GM19099 (cell line): Measurements from ENCODE around the gene APCDD1L.

Experiments used
- POLR2A ChIP-seq: IDR thresholded peaks from 3 replicates; pipeline ENCODE4 v1.6.1; 2011; ENCODE audit warnings: low read depth; ENCODE audit not compliant: insufficient read length; ENCODE audit errors: extremely low read depth

APCDD1L gene

GRCh38 chr20:58492795-58493524 is 22.2 kb downstream of the APCDD1L start:
- TF ChIP-seq POLR2A, result no peak

DNA sequence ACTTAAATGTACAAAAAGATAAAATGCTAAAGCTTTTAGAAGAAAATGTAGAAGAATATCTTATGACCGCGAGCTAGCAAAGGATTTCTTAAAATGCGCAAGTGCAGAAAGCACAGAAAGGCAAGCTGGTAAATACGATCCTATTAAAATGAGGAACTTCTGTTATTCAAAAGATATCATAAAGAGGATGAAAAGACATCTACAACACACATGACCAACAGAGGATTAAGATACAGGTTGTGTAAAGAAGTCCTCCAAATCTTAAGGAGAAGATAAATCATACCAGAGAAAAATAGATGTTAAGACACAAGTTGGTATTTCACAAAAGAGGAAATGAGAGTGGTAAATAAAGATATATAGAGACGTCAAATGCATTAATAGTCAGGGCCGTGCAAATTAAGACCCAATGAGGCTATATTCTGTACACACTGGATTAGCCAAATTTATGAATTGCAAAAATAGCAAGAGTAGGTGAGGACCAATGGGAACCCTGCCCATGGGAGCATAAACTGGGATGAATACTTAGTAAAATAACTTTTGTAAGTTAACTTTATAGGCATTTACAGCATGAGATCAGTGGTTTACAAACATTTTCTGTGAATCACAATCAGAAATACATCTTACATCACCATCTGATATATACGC is 23.0 kb downstream of the APCDD1L start:
- TF ChIP-seq POLR2A, result no peak

GRCh38 chr20:58486207-58486606 is 29.0 kb downstream of the APCDD1L start:
- no peak for TF ChIP-seq POLR2A

DNA sequence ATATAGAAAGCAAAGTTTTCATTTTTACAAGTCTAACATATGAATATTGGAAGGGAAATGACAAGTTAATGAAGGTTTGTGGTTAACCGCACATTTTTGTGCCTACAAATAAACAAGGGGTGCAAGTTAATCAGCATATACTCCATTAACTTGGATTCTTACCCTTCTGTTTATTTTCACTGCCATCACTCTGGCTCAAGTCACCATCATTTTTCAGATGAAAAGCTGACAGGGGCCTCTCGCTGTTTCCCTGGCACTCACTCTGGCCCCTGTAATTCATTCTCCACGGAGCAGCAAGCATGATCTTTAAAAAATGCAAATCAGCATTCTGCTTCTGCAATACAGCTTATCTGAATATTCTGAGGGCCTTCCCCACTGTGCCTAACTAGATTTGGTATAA is 29.8 kb downstream of the APCDD1L start:
- TF ChIP-seq POLR2A, result no peak

DNA sequence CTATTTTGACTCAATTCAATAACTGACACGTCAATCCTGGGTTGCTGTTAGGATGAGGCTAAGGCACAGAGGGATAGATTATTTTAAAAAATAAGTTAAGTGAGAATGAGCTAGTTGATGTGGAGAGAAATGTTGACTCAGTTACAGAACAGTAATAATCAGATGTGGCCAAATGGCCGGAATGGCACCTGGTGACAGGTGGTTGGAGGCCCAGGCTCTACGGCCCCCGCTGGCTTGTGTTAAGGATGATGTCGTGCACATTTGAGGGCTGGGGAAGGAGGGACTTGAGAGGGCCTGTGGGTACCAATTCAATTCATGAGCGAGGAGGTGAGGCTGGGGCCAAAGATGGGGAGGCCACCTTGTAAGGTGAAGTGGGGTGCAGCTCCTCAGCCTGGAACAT is 31.7 kb downstream of the APCDD1L start:
- TF ChIP-seq POLR2A, result no peak

GRCh38 chr20:58483051-58483450 is 32.1 kb downstream of the APCDD1L start:
- no peak for TF ChIP-seq POLR2A

DNA sequence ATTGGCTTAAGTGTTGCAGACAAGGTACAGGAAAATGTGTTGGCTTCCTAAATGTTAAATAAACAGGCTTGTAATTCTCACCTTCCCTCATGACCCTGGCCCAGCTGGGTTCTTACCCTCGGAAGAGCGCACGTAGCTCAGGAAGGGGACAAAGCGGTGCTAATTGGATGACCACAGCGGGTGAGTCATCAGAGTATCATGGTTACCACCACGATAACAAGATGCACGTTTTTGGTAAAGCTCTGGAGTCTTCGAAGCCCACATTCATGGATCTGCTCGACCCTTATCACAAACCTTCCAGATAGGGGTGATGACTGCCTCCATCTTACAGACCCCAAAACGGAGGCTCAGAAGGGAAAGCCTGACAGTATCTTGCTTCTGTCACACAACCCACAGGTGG is 32.8 kb downstream of the APCDD1L start:
- TF ChIP-seq POLR2A, result no peak

DNA sequence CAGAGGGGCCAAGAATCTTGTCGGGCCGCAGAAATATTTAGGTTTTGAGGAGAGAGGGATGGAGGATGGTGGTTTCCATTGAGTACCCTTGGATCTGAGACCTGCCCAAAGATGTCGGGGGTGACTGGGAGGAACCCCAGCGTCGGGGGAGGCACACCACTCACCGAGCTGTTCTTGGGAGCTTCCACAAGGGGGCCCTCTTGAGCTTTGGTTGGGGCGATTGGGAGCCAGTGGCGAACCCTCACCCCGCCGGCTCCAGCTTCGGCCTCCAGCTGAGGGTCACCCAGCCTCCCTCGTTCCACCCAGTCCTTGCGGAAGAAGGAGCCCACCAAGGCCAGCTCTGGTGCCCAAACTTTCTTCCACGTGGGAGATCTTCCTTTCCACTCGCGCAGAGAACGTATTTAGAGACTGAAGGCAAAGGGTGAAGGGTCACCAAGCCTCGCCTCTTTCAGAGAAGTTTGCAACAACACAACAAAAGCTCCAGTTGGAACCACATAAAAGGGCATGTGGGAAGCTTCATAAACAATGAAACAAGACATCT is 33.6 kb downstream of the APCDD1L start:
- no peak for TF ChIP-seq POLR2A

DNA sequence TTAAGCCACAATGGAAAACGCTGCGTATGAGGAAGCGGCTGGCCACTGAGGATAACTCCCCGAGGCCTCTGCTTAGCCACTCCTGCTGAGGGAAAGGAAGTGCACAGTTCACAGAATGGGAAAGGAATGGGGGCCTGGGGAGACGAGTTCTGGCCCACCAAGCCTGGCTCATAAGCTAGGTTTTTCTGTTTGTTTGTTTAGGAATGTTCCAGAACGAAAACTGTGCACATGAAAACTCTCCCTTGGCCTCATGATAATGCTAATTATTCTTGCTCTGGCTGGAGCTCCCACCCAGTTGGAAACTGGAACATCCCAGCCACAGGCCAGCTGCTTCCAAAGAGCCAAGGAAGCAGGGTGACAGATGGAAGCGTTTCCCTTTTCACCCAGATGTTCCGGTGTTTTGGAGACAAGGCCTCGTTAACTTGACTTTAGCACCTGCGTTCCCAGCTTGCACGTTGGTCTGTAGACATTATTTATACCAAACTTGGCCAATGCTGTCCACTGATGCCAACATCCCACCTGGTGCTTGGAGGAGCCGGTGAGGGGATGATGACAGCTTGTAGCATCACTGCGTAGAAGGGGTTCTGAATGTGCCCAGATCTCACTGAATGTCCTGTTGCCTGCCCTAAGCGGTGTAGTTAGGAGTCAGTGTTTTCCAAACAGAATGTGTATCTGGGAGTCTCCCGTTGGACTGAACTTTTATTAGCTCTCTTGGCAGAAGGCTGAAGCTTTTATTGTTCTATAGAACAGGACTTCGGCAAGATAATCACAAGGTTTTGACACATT is 34.5 kb downstream of the APCDD1L start:
- no peak for TF ChIP-seq POLR2A

DNA sequence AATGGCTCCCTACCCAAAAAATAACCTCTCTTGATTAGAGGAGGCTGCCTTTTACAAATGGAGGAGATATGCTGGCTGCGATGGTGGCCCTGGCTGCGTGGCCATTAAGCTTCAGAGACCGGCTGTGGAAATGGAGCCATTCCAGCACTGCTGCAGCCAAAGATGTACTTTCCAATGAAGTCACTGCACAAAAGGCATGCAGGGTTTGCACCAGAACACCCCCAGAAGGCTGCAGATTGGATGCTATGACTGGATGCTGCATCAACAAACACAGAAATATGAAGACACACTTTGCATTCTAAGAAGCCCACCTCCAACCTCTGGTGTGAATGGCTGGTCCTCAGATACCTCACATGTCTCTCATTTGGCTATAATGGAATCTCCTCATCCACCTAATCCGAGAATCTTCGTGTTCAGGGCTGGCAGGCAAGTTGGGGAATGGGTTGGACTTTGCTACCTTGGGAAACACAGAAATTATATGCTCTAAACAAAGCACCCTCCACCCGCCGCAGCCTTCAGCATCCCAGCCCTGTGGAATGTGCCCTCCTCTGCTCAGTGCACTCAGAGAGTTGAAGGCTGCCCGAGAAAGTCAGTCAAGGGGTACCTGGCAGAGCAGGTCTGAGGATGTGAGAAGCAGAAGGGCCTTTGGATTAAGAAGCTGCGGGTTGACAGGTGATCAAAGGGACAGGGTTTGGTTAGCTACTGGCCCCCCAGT is 35.3 kb downstream of the APCDD1L start:
- no peak for TF ChIP-seq POLR2A

DNA sequence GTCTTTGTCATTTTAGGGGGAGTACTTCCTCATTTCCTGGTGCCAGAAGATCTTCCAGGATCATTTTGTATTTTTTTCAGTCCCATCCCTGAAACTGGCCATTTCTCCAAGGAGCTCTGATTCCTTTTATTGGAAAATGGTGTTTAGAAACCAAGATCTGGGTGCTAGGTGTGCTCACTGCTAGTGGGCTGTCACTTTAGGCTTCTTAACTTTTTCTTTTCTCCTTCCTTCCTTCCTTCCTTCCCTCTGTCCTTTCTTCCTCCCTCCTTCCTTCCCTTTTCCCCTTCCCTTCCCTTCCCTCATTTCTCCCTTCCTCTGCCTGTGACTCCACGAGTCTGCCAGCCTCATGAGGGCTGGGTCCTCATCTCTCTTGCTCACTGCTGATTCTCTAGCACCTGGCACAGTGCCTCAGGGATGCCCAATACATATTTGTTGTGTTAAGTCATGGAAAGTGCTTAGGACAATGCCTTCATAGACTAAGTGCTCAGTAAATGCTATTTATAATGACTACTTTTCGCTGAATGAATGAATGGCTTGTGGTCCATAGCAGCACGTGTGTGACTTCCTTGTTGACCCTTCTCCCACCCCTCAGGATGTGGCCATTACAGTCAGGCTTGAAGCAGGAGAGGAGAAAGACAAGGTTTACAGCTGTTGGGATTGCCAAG is 36.9 kb downstream of the APCDD1L start:
- TF ChIP-seq POLR2A, result no peak

DNA sequence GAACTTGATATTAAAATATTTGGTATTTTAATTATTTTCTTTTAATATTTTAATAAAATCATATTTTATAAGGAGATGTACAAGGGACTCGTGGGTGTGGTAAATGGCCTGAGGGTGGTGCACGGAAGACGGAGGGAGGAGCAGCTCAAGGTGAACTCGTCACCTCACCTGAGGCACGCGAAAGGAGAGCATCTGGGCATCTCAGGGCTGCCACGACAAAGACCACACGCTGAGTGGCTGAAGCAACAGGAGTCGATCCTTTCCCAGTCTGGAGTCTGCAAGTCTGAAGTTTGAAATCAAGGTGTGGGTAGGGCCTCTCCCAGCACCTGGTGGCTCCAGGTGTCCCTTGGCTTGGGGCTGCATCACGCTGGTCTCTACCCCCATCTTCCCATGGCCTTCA is 39.7 kb downstream of the APCDD1L start:
- TF ChIP-seq POLR2A, result no peak

DNA sequence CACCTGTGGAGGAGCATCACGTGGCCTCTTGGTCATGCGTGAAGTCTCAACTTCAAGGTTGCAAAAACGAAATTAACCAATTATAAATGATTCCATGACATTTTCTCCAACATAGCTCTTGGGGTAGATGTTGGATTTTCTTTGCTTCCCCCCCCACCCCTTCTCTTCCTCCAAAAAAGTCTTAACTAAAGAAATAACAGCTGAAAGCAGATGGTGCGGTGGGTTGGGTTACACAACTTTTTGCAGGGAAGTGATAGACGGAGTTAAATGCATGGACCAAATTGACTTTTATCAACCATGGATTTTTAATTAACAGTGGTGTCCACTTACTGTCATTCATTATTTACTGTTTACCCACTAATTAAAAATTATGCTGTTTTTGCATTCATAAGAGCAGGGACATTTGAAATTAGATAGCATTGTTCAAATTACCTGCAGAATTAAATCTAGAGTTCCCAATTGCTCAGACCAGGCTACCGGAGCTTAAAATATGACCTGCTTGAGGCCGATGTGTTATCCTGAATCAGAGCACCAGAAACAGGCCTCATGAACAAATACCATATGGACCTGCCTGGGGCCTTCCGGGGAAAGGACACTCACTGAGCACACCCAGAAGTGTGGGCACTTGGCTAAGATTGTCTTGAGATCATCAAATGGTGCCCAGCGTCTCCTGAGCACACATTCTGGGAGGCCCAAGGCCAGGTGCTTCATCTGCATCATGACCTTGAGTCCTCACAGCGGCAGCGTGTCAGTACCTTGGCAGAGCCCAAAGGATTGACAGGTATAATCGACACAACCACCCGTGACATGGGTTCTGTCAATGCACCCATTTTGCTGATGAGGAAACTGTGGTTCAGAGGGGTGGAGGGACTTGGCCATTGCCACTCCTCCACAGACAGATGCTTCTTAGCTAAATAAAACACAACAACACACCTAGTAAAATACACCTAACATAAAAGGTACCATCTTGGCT is 41.5 kb downstream of the APCDD1L start:
- TF ChIP-seq POLR2A, result no peak

GRCh38 chr20:58472273-58473018 is 42.8 kb downstream of the APCDD1L start:
- TF ChIP-seq POLR2A, result no peak
